IMR-90 (cell line): Measurements from ENCODE around the gene PI4KA. TPM values are rescaled to one million over a fixed set of nuclear protein-coding genes. Genes with fewer than 3 reads are reported as not detected.

ENCODE experiments used
- ATAC-seq: fragments of 200-7000 bp; cut with Tn5 transposase; 2 replicates; pipeline ENCODE4 v1.9.1; 2020; ENCODE audit warnings: low read depth, mild to moderate bottlenecking, moderate library complexity
- BruUV-seq: library from RNA; stranded (reverse); fragments of 400-500 nt; replicated peaks from 2 replicates; lab custom pipeline; 2021; lab: Mats Ljungman, UMichigan
- CTCF ChIA-PET: fragments of 300-600 bp; formaldehyde crosslinking; extraction: SDS; loops from one replicate; lab custom pipeline; 2021; ENCODE audit warnings: antibody characterized with exemption; lab: Yijun Ruan, JAX
- POLR2A ChIA-PET: fragments of 300-600 bp; sonication (Branson Sonifier 250); formaldehyde crosslinking; loops from one replicate; lab custom pipeline; 2022; ENCODE audit warnings: antibody characterized with exemption; ENCODE audit not compliant: unreplicated experiment; lab: Charles Lee
- DNase-seq: peaks from one replicate; pipeline ENCODE4 v3.0.0; 2013
- H2AFZ ChIP-seq: replicated peaks from 2 replicates; pipeline ENCODE3; 2013; ENCODE audit warnings: low read length, mild to moderate bottlenecking; ENCODE audit not compliant: poor library complexity
- H2AK5ac ChIP-seq: 2 replicates; pipeline ENCODE4 v1.6.1; 2013; ENCODE audit warnings: low read depth, low read length, inconsistent platforms
- H2AK9ac ChIP-seq: replicated peaks from 2 replicates; pipeline ENCODE3; 2013; ENCODE audit warnings: mild to moderate bottlenecking, low read depth, low read length, moderate library complexity; ENCODE audit not compliant: poor library complexity
- H2BK120ac ChIP-seq: 2 replicates; pipeline ENCODE4 v1.6.1; 2013; ENCODE audit warnings: low read depth, low read length, inconsistent platforms
- H2BK15ac ChIP-seq: 3 replicates; pipeline ENCODE4 v1.6.1; 2013; ENCODE audit warnings: low read depth, low read length, inconsistent platforms
- H2BK20ac ChIP-seq: 2 replicates; pipeline ENCODE4 v1.6.1; 2013; ENCODE audit warnings: low read depth, mild to moderate bottlenecking, inconsistent platforms, low read length, moderate library complexity
- H2BK5ac ChIP-seq: 2 replicates; pipeline ENCODE4 v1.6.1; 2013; ENCODE audit warnings: mild to moderate bottlenecking, low read depth, low read length, inconsistent platforms; ENCODE audit not compliant: poor library complexity, severe bottlenecking
- H3K14ac ChIP-seq: replicated peaks from 2 replicates; pipeline ENCODE4 v1.6.1; 2013; ENCODE audit warnings: low read depth, low read length, inconsistent platforms
- H3K18ac ChIP-seq: 2 replicates; pipeline ENCODE4 v1.6.1; 2013; ENCODE audit warnings: low read depth, low read length, control low read depth
- H3K23ac ChIP-seq: 2 replicates; pipeline ENCODE4 v1.6.1; 2013; ENCODE audit warnings: low read depth, low read length, inconsistent platforms
- H3K27ac ChIP-seq: 2 replicates; pipeline ENCODE4 v1.5.1; 2013; ENCODE audit warnings: mild to moderate bottlenecking, control low read depth, low read length; ENCODE audit not compliant: insufficient read depth
- H3K27me3 ChIP-seq: 2 replicates; pipeline ENCODE4 v1.6.1; 2013; ENCODE audit warnings: low read length; ENCODE audit not compliant: control insufficient read depth, insufficient read depth
- H3K36me3 ChIP-seq: 2 replicates; pipeline ENCODE4 v1.6.1; 2013; ENCODE audit warnings: low read length, mixed read lengths; ENCODE audit not compliant: control insufficient read depth, insufficient read depth
- H3K4ac ChIP-seq: 2 replicates; pipeline ENCODE4 v1.6.1; 2013; ENCODE audit warnings: low read depth, low read length, inconsistent platforms
- H3K4me1 ChIP-seq: 2 replicates; pipeline ENCODE4 v1.6.1; 2013; ENCODE audit warnings: low read length, mixed read lengths; ENCODE audit not compliant: control insufficient read depth, insufficient read depth
- H3K4me2 ChIP-seq: 2 replicates; pipeline ENCODE4 v1.6.1; 2013; ENCODE audit warnings: low read depth, mild to moderate bottlenecking, control low read depth, low read length, moderate library complexity
- H3K4me3 ChIP-seq: 2 replicates; pipeline ENCODE4 v1.5.1; 2013; ENCODE audit warnings: low read depth, mild to moderate bottlenecking, control low read depth, low read length, moderate library complexity; ENCODE audit not compliant: insufficient read depth
- H3K56ac ChIP-seq: 2 replicates; pipeline ENCODE4 v1.6.1; 2013; ENCODE audit warnings: low read length, inconsistent platforms; ENCODE audit not compliant: insufficient read depth; ENCODE audit errors: extremely low read depth
- H3K79me1 ChIP-seq, 2 experiments: 2 replicates each; pipeline ENCODE4 v1.6.1; 2013; ENCODE audit warnings: low read length in 2 of 2, inconsistent platforms in 1 of 2, low read depth in 1 of 2
- H3K9ac ChIP-seq: 2 replicates; pipeline ENCODE4 v1.6.1; 2013; ENCODE audit warnings: low read depth, low read length, control low read depth
- H3K9me1 ChIP-seq: 2 replicates; pipeline ENCODE4 v1.6.1; 2013; ENCODE audit warnings: low read length, inconsistent platforms; ENCODE audit not compliant: insufficient read depth
- H3K9me3 ChIP-seq: 2 replicates; pipeline ENCODE4 v1.6.1; 2013; ENCODE audit warnings: low read length; ENCODE audit not compliant: control insufficient read depth, insufficient read depth
- H4K20me1 ChIP-seq: 2 replicates; pipeline ENCODE4 v1.6.1; 2013; ENCODE audit warnings: low read length, inconsistent platforms; ENCODE audit not compliant: insufficient read depth
- H4K5ac ChIP-seq: 2 replicates; pipeline ENCODE4 v1.6.1; 2013; ENCODE audit warnings: mild to moderate bottlenecking, low read depth, low read length, control low read depth
- H4K8ac ChIP-seq, 2 experiments: 2 replicates each; pipeline ENCODE4 v1.6.1; 2013; ENCODE audit warnings: low read depth in 2 of 2, low read length in 2 of 2, control low read depth in 1 of 2, inconsistent platforms in 1 of 2
- H4K91ac ChIP-seq: 2 replicates; pipeline ENCODE4 v1.6.1; 2013; ENCODE audit warnings: low read depth, low read length, inconsistent platforms; ENCODE audit not compliant: insufficient read depth
- CEBPB ChIP-seq: IDR thresholded peaks from 2 replicates; pipeline ENCODE4 v1.6.1; 2012; ENCODE audit warnings: low read depth, low read length, improper control_type of control experiment
- CHD1 ChIP-seq: IDR thresholded peaks from 2 replicates; pipeline ENCODE4 v1.6.1; 2012; ENCODE audit warnings: low read depth, low read length, improper control_type of control experiment
- CTCF ChIP-seq: conservative IDR thresholded peaks from 2 replicates; pipeline ENCODE4 v1.5.1; 2012; ENCODE audit warnings: mild to moderate bottlenecking, low read depth, low read length, improper control_type of control experiment
- FOS ChIP-seq: fragments of 150-350 bp; IDR thresholded peaks from 2 replicates; pipeline ENCODE4 v1.6.1; 2016; ENCODE audit warnings: low read depth, low read length
- MAFK ChIP-seq: IDR thresholded peaks from 2 replicates; pipeline ENCODE4 v1.6.1; 2012; ENCODE audit warnings: low read depth, low read length, improper control_type of control experiment
- MAZ ChIP-seq: IDR thresholded peaks from 2 replicates; pipeline ENCODE4 v1.6.1; 2012; ENCODE audit warnings: low read depth, mild to moderate bottlenecking, low read length, improper control_type of control experiment, moderate library complexity, borderline replicate concordance
- MXI1 ChIP-seq: IDR thresholded peaks from 2 replicates; pipeline ENCODE4 v1.6.1; 2012; ENCODE audit warnings: low read depth, mild to moderate bottlenecking, low read length, moderate library complexity, borderline replicate concordance
- NFE2L2 ChIP-seq: fragments of 150-350 bp; IDR thresholded peaks from 2 replicates; pipeline ENCODE4 v1.6.1; 2016; ENCODE audit warnings: low read depth, mild to moderate bottlenecking, low read length
- POLR2A ChIP-seq: IDR thresholded peaks from 2 replicates; pipeline ENCODE4 v1.6.1; 2012; ENCODE audit warnings: mild to moderate bottlenecking, low read depth, low read length
- RAD21 ChIP-seq: IDR thresholded peaks from 2 replicates; pipeline ENCODE4 v1.6.1; 2012; ENCODE audit warnings: low read length, improper control_type of control experiment
- RCOR1 ChIP-seq: IDR thresholded peaks from 2 replicates; pipeline ENCODE4 v1.6.1; 2012; ENCODE audit warnings: mild to moderate bottlenecking, low read length, improper control_type of control experiment; ENCODE audit not compliant: insufficient replicate concordance
- SMC3 ChIP-seq: fragments of 150-350 bp; IDR thresholded peaks from 2 replicates; pipeline ENCODE4 v1.6.1; 2016; ENCODE audit warnings: low read depth, mild to moderate bottlenecking, antibody characterized with exemption, low read length, moderate library complexity
- USF2 ChIP-seq: fragments of 150-350 bp; IDR thresholded peaks from 2 replicates; pipeline ENCODE4 v1.6.1; 2017; ENCODE audit warnings: mild to moderate bottlenecking, antibody characterized with exemption, low read length, low read depth
- WGBS, 2 experiments: methylation state at CpG; one replicate each; pipeline versions ENCODE4 v1.1.5 to v1.1.7; 2013; ENCODE audit warnings: missing lambda C conversion rate in 2 of 2; ENCODE audit not compliant: insufficient read length in 1 of 2; ENCODE audit errors: extremely low coverage in 2 of 2; 5-methylcytosine and 5-hydroxymethylcytosine counted together
- dilution Hi-C: fragments of 300-500 bp; cut with HindIII; formaldehyde crosslinking; loops from one replicate; pipeline ENCODE4 v1.14.3; 2018; ENCODE audit warnings: low sequenced_read_pairs; ENCODE audit not compliant: unreplicated experiment
- in situ Hi-C: fragments of 300-500 bp; cut with MboI; formaldehyde crosslinking; loops from 3 replicates; pipeline ENCODE4 v1.14.3; 2019; ENCODE audit warnings: low sequenced_read_pairs, inconsistent platforms, mixed read lengths
- intact Hi-C: fragments of 100-400 bp; cut with micrococcal nuclease; formaldehyde crosslinking; loops from 2 replicates; pipeline ENCODE4 v1.10.0; 2022
- polyA plus RNA-seq, 3 experiments: library from polyadenylated mRNA; depleted of rRNA; stranded (reverse); fragments of >200 nt; gene quantifications; 2 replicates each; pipeline ENCODE4 v1.2.3, GENCODE V29; 2012; ENCODE audit warnings: low replicate concordance in 1 of 3
- total RNA-seq: library from RNA; depleted of rRNA; stranded (reverse); fragments of >200 nt; gene quantifications from 2 replicates; pipeline ENCODE4 v1.2.3, GENCODE V29; 2012
- TF ChIP-seq, protein P1 (sequence below): fragments of 150-350 bp; IDR thresholded peaks from 2 replicates; pipeline ENCODE4 v1.6.1; 2016; ENCODE audit warnings: low read depth, mild to moderate bottlenecking, low read length, moderate library complexity, borderline replicate concordance

PI4KA gene
- total and polyA plus RNA-seq, 2 of the 4 experiments (the other 2 are of a cell fraction) = 16.8 to 35.5 TPM

DNA sequence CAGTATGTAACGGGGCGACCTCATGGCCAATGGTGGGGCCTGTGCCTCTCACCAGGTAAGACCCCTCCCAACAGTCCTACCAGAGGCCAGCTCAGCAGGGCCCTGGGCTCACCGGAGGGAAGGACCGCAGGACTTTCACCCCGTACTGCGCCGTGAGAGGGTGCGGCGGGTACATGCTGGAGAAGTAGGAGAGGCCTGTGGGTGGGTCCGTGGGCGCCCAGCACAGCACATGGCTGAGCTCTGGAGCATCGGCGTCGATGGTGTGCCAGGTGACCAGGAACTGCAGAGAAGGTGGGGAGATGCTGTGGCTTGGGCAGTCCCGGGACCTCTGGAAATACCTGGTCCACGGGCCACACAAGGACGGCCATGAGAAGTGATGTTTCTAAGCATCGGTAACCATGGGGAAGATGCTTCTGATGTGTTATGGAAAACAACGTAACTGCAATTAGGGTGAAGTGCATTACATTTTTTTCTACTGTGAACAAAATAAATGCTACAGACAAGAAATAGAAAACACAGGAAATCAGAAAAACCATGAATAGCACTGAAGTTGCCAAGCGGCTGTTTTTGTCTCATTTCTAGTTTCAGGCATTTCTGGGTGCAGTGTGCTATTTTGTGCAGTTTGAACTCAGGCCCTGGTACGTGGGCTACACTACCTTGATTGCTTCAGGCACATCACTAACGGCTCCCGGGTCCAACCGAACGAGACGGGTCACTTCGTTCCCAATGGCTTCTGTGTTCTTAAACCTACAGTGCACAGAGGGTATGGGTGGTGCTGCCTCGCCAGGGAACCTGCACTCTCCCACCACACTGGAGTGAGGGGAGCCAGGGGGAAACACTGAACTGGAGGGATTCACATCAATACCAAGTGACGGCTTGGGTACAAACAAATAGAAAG lies 131.2 kb downstream of the PI4KA start:
- H3K9ac ChIP-seq = no peak overlapping the region
- no peak for DNase-seq
- no peak overlapping the region for H2BK5ac ChIP-seq
- no TSS peak for BruUV-seq
- intact Hi-C loops (no loop called here), in situ Hi-C loops (loop anchor here (10.0 kb wide), 1 partner anchor 57 kb away; no protein-coding TSS in a partner anchor), dilution Hi-C loops (no loop called here)
- 84% methylated on average over 9 of the region's 29 CpGs; no CpG with 5 or more reads in 1 of the 2 experiments for WGBS, 2 experiments
- H3K9me3 ChIP-seq = no peaks in the 10 kb centered on the region
- H2BK120ac ChIP-seq = no peak overlapping the region
- no peaks in the 10 kb centered on the region for H4K20me1 ChIP-seq
- H3K4me1 ChIP-seq = no peaks in the 10 kb centered on the region
- H3K18ac ChIP-seq = no peak overlapping the region
- no peak overlapping the region for H3K4me2 ChIP-seq
- peaks cover 42% of the 10 kb centered on the region for H3K36me3 ChIP-seq
- no peak overlapping the region for H4K8ac ChIP-seq
- no peak overlapping the region for H2AFZ ChIP-seq
- ATAC-seq = no peak
- peak overlapping the region; percentile 10 for H2AK9ac ChIP-seq
- no peaks in the 10 kb centered on the region for H3K9me1 ChIP-seq
- H2BK15ac ChIP-seq = no peak overlapping the region
- H3K4me3 ChIP-seq = no peak overlapping the region
- TF ChIP-seq SMC3 = no peak
- no peak for TF ChIP-seq CEBPB
- no peak for TF ChIP-seq POLR2A
- TF ChIP-seq RCOR1 = no peak
- TF ChIP-seq USF2 = no peak
- TF ChIP-seq, protein P1, sequence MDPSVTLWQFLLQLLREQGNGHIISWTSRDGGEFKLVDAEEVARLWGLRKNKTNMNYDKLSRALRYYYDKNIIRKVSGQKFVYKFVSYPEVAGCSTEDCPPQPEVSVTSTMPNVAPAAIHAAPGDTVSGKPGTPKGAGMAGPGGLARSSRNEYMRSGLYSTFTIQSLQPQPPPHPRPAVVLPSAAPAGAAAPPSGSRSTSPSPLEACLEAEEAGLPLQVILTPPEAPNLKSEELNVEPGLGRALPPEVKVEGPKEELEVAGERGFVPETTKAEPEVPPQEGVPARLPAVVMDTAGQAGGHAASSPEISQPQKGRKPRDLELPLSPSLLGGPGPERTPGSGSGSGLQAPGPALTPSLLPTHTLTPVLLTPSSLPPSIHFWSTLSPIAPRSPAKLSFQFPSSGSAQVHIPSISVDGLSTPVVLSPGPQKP = no peak
- TF ChIP-seq MAZ = no peak
- TF ChIP-seq MXI1 = no peak
- no peak for TF ChIP-seq CHD1
- no peak for TF ChIP-seq FOS
- TF ChIP-seq CTCF = no peak
- no peak for TF ChIP-seq NFE2L2
- TF ChIP-seq RAD21 = no peak
- no peak for TF ChIP-seq MAFK
- H3K4ac ChIP-seq = no peak overlapping the region
- H3K79me1 ChIP-seq = no peaks in the 10 kb centered on the region; a peak in 1 of 4 replicates
- H2AK5ac ChIP-seq = no peak overlapping the region
- H3K27me3 ChIP-seq = no peaks in the 10 kb centered on the region
- H3K14ac ChIP-seq = no peak overlapping the region
- no peak overlapping the region for H4K91ac ChIP-seq
- H3K27ac ChIP-seq = no peak overlapping the region
- H3K23ac ChIP-seq = no peak overlapping the region
- POLR2A ChIA-PET = no interaction called here
- CTCF ChIA-PET = no interaction called here
- H3K56ac ChIP-seq = no peak overlapping the region
- H4K5ac ChIP-seq = no peak overlapping the region
- no peak overlapping the region for H2BK20ac ChIP-seq
